ENCODE measurements around the gene ABCA9.

The ABCA9 gene

DNA sequence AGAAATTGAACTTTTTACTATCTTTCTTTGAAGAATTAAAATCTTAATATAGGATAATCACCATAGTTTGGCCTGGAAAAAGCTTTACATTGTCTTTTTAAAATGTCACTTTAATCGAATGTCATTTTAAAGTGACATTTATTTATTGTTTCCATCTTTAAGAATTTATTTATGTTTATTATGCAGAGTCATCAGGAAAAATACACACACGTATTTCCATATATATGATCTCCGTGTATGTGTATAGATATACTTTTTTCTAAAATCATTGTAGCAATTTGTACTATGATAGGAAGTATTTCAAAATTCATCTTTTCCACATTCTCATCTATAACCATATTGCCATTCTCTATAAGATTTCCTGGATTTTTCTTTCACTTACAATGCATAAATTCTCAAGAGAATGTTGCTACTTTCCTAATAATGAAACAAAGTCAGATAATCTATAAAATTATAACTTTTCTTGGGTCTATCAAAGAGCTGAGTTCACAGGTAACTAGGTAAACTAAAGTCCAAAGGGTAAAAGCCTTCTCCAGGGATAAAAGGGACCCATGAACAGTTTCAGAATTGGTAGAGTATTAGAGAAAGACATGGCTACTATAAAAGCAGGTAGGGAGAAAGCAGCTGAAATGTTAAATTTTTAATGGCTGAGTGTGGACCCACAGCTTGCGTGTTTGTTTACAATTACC lies 117.5 kb downstream of the ABCA9 start:
- no peak overlapping the region for H3K4me3 ChIP-seq
- no peak overlapping the region for H3K27ac ChIP-seq
- no peak overlapping the region for H3K9ac ChIP-seq (ENCODE audit: insufficient read length)
- TF ChIP-seq POLR2AphosphoS5 (IDR thresholded peaks at IDR 0.05; ENCODE audit: borderline replicate concordance, low read depth, low read length) (no peak), EZH2 (IDR thresholded peaks at IDR 0.05) (no peak), FOXP2 (optimal IDR thresholded peaks at IDR 0.05; ENCODE audit: control extremely low read depth, extremely low read length, insufficient read depth) (no peak)
- no peaks in the 10 kb centered on the region for H3K9me3 ChIP-seq (ENCODE audit: low read depth, low read length)
- no peaks in the 10 kb centered on the region for H3K36me3 ChIP-seq (ENCODE audit: insufficient read depth, low read length)
- DNase-seq (ENCODE audit: low read depth, low spot score) = no peak

DNA sequence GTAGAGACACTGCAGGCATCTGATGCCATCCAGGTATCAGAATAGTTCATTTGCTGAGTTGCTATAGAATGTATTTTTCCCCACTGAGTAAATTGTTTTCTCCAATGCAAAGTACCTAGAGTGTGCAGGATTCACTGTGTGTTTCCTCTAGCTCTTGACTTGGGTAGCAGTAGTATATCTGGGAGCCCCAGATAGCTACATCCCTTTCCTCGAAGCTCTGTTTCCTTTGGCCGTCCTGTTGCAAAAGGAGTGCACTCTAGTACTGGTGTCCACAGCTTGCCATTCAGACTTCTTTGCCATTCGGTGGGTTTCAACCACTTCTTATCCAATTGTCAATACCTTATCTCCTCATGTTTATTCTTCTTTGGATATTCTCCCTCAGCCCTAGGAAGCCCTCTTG lies 118.3 kb downstream of the ABCA9 start:
- H3K9ac ChIP-seq (ENCODE audit: insufficient read length) = no peak overlapping the region
- TF ChIP-seq FOXP2 (optimal IDR thresholded peaks at IDR 0.05; ENCODE audit: control extremely low read depth, extremely low read length, insufficient read depth) (no peak), EZH2 (IDR thresholded peaks at IDR 0.05) (no peak), POLR2AphosphoS5 (IDR thresholded peaks at IDR 0.05; ENCODE audit: borderline replicate concordance, low read depth, low read length) (no peak)
- H3K4me3 ChIP-seq = no peak overlapping the region
- H3K9me3 ChIP-seq (ENCODE audit: low read depth, low read length) = no peaks in the 10 kb centered on the region
- DNase-seq (ENCODE audit: low read depth, low spot score) = no peak
- H3K36me3 ChIP-seq (ENCODE audit: insufficient read depth, low read length) = no peaks in the 10 kb centered on the region
- no peak overlapping the region for H3K27ac ChIP-seq

GRCh38 chr17:68941761-68942160 lies 119.0 kb downstream of the ABCA9 start:
- no peaks in the 10 kb centered on the region for H3K9me3 ChIP-seq (ENCODE audit: low read depth, low read length)

DNA sequence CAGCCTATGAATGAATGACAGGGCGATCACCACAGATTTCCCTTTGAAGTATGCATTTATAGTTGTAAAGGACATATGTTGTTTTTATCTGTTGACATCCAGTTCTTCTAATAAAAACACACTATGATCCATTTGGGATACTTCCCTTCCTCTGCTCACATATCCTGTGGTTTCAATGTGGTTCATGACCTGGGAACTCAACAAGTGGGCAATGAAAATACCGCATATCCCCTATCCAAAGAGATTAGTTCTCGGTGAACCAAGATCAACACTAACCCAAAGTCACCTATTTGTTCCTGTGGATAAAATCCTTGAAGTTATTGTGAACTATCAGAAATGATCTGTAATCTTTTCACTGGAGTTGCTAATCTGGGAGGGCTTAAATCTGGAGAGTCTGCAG lies 121.5 kb downstream of the ABCA9 start:
- TF ChIP-seq EZH2 (IDR thresholded peaks at IDR 0.05) = no peak
- TF ChIP-seq POLR2AphosphoS5 (IDR thresholded peaks at IDR 0.05; ENCODE audit: borderline replicate concordance, low read depth, low read length) = no peak
- no peak for TF ChIP-seq FOXP2 (optimal IDR thresholded peaks at IDR 0.05; ENCODE audit: control extremely low read depth, extremely low read length, insufficient read depth)

More at GRCh38 chr17:68941761-68942160, 119.0 kb downstream of the ABCA9 start:
- no peak for DNase-seq (ENCODE audit: low read depth, low spot score)
- no peak overlapping the region for H3K9ac ChIP-seq (ENCODE audit: insufficient read length)
- no peak overlapping the region for H3K27ac ChIP-seq
- no peak overlapping the region for H3K4me3 ChIP-seq
- no peak for TF ChIP-seq POLR2AphosphoS5 (IDR thresholded peaks at IDR 0.05; ENCODE audit: borderline replicate concordance, low read depth, low read length)
- TF ChIP-seq FOXP2 (optimal IDR thresholded peaks at IDR 0.05; ENCODE audit: control extremely low read depth, extremely low read length, insufficient read depth) = no peak
- no peak for TF ChIP-seq EZH2 (IDR thresholded peaks at IDR 0.05)
- no peaks in the 10 kb centered on the region for H3K36me3 ChIP-seq (ENCODE audit: insufficient read depth, low read length)

GRCh38 chr17:68937890-68938514 lies 122.7 kb downstream of the ABCA9 start:
- Histone ChIP-seq H3K4me3 (no peak overlapping the region), H3K9me3 (ENCODE audit: low read depth, low read length) (no peaks in the 10 kb centered on the region), H3K9ac (ENCODE audit: insufficient read length) (no peak overlapping the region), H3K27ac (no peak overlapping the region), H3K36me3 (ENCODE audit: insufficient read depth, low read length) (no peaks in the 10 kb centered on the region)
- DNase-seq (ENCODE audit: low read depth, low spot score) = no peak
- no peak for TF ChIP-seq EZH2 (IDR thresholded peaks at IDR 0.05)
- no peak for TF ChIP-seq POLR2AphosphoS5 (IDR thresholded peaks at IDR 0.05; ENCODE audit: borderline replicate concordance, low read depth, low read length)
- TF ChIP-seq FOXP2 (optimal IDR thresholded peaks at IDR 0.05; ENCODE audit: control extremely low read depth, extremely low read length, insufficient read depth) = no peak

More for the DNA sequence above, 121.5 kb downstream of the ABCA9 start:
- Histone ChIP-seq H3K36me3 (ENCODE audit: insufficient read depth, low read length) (no peaks in the 10 kb centered on the region), H3K9me3 (ENCODE audit: low read depth, low read length) (no peaks in the 10 kb centered on the region), H3K27ac (no peak overlapping the region), H3K9ac (ENCODE audit: insufficient read length) (no peak overlapping the region), H3K4me3 (no peak overlapping the region)
- DNase-seq (ENCODE audit: low read depth, low spot score) = no peak

DNA sequence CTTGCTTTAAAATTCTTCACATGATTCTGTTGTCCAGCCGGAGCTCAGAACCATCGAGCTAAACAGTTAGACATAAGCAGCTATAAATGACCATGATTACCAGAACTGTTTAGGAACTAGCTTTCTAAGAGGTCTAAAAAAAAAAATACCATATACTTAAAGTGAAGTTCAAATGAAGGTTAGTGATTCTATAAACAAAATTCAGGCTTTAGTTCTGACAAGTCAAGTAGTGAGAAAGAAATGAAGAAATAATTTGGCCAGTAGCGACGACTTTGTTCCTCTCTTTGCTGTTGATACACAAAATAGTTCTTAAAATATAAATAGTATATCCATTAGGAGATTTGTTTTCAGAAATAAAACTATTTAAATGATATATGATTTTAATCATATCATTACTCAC lies 133.2 kb downstream of the ABCA9 start:
- H3K9me3 ChIP-seq (ENCODE audit: low read depth, low read length) = no peaks in the 10 kb centered on the region
- H3K9ac ChIP-seq (ENCODE audit: insufficient read length) = no peak overlapping the region
- no peak for DNase-seq (ENCODE audit: low read depth, low spot score)
- no peak overlapping the region for H3K4me3 ChIP-seq
- no peak for TF ChIP-seq EZH2 (IDR thresholded peaks at IDR 0.05)
- TF ChIP-seq POLR2AphosphoS5 (IDR thresholded peaks at IDR 0.05; ENCODE audit: borderline replicate concordance, low read depth, low read length) = no peak
- TF ChIP-seq FOXP2 (optimal IDR thresholded peaks at IDR 0.05; ENCODE audit: control extremely low read depth, extremely low read length, insufficient read depth) = no peak
- no peaks in the 10 kb centered on the region for H3K36me3 ChIP-seq (ENCODE audit: insufficient read depth, low read length)
- no peak overlapping the region for H3K27ac ChIP-seq

DNA sequence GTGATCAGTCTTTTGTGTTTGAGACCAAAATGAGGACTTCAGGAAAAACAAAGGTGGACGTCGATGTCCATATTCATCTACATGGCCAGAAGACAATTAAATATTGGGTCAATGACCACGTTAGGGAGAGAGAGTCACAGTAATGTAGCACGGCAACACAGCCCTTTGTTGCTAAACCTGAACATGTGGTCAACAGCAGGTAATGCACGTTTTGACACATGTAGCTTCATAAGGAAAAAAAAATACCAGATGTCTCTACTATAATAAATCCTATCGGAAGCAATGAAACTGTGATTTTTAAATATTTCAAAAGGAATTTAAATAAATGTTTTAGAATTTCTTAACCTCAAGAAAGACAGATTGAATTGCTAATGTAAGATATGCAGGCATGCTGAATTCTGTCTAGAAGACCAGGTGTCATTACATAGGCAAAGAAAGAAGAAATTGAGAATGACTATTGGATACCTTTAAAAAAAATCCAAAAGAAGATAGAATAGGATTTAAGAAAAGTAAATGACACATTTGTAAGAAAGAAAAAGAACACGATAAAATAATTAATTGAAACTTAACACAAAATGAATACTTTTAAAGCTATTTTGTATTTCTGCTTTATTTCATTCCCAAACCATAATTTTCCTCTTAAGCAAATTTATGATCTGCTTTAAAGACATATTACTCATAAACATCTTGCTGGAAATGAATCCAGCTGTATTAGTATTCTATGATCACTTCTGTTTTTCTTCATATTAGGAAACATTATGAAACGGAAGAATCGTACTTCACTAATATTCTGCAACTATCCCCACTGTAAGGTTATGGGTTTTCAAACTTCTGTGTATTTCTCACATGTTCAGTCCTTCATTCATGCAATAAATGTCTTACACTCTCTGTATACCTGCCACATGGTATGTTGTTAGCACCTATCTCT lies 135.7 kb downstream of the ABCA9 start:
- Histone ChIP-seq H3K9me3 (ENCODE audit: low read depth, low read length) (no peaks in the 10 kb centered on the region), H3K36me3 (ENCODE audit: insufficient read depth, low read length) (no peaks in the 10 kb centered on the region), H3K4me3 (no peak overlapping the region), H3K27ac (no peak overlapping the region), H3K9ac (ENCODE audit: insufficient read length) (no peak overlapping the region)
- TF ChIP-seq POLR2AphosphoS5 (IDR thresholded peaks at IDR 0.05; ENCODE audit: borderline replicate concordance, low read depth, low read length) = no peak
- TF ChIP-seq FOXP2 (optimal IDR thresholded peaks at IDR 0.05; ENCODE audit: control extremely low read depth, extremely low read length, insufficient read depth) = no peak
- no peak for TF ChIP-seq EZH2 (IDR thresholded peaks at IDR 0.05)
- DNase-seq (ENCODE audit: low read depth, low spot score) = no peak

Data from SK-N-MC (cell line).